Measurements from ENCODE around the gene DOCK11.
"Not testable (repeated sequence)": the region's sequence is repeated elsewhere in the genome, so short reads cannot be mapped to it uniquely, and the experiment has no call there.

The DOCK11 gene

DNA sequence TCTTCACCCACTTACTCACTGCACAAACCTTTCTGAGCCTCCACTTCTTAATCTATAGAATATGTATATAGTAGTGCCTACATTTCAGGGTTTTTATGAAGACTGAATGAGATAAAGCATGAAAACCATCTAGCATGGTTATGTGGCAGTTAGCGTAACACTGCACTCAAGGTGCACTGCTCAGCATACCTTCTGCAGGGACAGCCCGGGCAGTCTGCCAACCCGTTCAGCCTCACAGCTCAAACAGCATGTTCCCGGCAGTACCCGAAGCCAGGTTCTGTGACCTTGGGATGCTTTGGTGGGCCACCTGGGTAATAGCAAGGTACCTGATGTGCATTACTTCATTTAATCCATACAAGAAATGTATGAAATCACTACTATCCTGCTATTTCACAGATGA is 81.4 kb downstream of the DOCK11 start:
- DNase-seq = no peak

DNA sequence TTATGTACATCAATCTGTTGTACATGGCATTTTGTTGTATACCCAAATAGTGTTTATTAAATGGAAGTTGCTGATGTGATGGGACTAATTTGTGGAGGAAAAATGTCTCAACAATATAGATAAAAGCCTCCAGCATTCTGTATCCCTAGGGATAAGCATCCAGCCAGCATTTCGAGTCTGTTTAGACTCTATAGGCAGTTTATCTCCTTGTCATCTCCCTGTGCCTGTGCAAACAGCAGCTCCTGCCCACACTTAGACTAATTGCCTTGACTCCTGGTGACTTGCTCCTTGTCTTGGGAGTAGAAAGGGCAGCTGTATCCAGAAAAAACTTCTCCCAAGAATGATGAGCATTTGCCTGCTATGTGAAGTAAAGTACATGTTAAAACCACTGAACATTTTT is 83.8 kb downstream of the DOCK11 start:
- DNase-seq = no peak

DNA sequence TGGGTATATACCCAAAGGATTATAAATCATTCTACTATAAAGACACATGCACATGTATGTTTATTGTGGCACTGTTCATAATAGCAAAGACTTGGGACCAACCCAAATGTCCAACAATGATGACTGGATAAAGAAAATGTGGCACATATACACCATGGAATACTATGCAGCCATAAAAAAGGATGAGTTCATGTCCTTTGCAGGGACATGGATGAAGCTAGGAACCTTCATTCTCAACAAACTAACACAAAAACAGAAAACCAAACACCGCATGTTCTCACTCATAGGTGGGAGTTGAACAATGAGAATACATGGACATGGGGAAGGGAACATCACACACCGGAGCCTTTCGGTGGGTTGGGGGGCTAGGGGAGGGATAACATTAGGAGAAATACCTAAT is 87.3 kb downstream of the DOCK11 start:
- not testable (repeated sequence) for DNase-seq

DNA sequence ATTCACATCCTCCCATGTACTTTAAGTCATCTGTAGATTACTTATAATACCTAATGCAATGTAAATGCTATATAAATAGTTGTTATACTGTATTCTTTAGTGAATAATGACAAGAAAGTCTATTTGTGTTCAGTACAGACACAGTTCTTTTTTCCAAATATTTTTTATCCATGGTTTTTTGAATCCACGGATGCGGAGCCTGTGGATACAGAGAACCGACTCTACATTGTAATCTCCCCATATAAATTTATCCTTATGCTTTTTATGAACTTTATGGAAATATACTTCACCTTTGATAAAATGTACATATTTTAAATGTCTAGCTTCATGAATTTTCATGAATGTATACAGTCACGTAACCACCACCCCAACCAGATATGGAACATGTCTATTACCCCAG is 88.2 kb downstream of the DOCK11 start:
- DNase-seq = no peak

DNA sequence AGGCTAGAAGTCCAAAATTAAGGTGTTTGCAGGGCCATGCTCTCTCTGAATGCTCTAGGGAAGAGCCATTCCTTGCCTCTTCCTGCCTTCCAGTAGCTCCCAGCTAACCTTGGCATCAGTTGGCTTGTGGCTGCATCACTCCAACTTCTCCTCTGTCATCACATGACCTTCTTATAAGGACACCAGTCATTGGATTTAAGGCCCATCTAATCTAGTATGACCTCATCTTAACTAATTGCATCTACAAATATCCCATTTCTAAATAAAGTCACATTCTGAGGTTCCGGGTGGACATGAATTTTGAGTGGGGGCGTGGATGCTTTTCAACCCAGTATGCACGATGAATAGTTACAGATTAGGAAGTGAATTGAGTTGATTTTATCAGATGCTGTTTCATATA is 89.7 kb downstream of the DOCK11 start:
- DNase-seq = no peak

DNA sequence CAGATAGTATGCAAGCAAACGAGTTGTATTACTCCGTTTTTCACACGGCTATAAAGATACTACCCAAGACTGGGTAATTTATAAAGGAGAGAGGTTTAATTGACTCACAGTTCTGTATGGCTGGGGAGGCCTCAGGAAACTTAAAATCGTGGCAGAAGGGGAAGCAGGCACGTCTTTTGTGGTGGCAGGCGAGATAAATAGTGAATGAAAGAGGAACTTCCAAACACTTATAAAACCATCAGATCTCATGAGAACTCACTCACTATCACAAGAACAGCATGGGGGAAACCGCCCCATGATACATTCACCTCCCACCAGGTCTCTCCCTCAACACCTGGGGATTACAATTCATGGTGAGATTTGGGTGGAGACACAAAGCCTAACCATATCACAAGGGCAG is 90.6 kb downstream of the DOCK11 start:
- not testable (repeated sequence) for DNase-seq

DNA sequence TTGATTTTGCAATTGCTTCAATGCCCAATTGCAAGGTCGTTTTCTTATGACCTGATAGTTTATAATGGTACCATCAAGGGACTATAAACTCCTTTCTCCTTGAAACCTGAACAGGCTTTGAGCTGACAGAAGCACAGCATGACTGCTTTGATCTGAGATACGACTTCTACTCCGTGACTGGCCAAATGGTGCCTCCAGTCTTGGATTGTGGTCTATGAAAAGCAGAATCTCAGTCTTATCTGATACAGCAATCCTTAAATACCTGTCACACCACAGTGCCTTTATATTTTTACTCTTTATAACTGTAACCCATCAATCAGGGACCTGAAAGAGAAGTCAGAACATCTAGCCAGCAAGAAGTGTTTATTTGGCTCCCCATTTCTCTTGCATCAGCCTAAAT is 93.1 kb downstream of the DOCK11 start:
- no peak for DNase-seq

DNA sequence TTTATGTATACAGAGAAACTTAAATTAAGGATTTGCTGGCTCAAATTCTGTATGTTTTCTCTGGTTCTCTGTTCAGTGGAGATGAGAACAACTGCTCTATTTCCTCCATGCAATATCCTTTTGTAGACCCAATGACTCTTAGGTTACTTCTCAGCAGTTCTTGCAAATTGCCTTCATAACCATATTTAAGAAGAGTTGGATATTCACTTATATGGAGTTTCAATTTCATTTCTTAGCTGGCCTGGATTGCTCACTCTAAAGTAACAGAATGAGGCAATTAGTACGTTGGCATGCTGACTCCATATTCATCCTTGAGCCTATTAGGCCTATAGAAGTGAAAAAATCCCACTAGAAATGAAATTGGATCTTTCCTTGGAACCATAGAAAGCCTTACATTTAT is 93.6 kb downstream of the DOCK11 start:
- no peak for DNase-seq

DNA sequence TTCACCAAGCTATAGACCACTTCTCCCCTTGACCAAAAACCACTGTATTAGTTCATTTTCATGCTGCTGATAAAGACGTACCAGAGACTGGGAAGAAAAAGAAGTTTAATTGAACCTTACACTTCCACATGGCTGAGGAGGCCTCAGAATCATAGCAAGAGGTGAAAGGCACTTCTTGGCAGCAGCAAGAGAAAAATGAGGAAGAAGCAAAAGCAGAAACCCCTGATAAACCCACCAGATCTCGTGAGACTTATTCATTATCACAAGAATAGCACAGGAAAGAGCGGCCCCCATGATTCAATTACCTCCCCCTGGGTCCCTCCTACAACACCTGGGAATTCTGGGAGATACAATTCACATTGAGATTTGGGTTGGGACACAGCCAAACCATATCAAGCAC is 97.8 kb downstream of the DOCK11 start:
- no peak for DNase-seq

DNA sequence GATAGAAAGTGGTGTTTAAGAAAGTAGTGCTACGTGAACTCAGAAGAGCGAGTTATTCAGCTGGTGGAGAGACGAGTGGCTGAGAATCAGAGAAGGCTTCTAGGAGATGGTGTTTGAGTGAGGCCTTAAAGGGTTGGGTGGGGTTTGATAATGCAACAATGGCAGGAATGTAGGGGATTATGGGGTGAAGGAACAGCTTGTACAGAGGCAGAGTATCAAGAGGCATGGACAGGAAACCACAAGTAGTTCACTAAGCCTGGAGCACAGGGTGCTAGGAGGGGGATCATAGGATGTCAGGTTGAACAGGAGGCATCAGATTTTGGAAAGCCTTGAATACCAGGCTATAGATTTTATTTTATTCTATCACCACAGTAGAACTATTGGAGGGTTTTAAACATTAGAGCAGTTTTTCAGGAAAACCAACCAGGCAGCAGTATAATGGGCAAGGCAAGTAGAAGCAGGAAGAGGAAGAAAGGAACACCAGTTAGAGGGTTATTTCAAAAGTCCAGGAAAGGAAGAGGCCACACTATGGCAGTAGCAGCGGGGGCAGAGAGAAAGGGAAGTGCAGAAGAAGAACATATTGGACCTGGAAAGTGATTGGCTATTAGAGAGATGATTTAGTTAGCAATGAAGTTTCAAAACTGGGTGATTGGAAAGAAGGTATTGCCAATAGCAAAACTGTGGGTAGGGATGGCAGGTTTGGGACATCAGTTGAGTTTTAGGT is 99.2 kb downstream of the DOCK11 start:
- no peak for DNase-seq

DNA sequence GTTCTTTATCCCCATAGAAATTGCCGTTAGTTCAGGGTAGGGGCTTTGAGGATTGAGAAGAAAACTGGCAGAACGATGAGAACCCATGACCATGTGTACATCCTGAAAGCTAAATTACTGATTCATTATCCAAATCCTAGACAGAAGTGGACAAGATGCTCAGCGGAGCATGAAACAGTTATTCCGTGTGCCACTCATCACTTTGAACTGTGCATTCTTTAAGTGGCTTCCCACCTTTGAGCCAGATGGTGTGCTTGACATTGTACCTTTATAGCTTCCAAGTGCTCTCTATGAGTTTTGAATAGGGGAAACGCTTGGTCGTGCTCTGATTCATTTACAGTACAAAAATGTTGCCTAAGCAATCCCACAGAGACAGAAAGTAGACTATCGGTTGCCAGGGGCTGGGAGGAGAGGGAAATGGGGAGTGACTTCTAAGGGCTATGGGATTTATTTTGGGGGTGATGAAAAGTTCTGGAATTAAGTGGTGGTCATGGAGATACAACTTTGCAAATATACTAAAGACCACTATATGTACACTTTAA is 100.0 kb downstream of the DOCK11 start:
- no peak for DNase-seq

DNA sequence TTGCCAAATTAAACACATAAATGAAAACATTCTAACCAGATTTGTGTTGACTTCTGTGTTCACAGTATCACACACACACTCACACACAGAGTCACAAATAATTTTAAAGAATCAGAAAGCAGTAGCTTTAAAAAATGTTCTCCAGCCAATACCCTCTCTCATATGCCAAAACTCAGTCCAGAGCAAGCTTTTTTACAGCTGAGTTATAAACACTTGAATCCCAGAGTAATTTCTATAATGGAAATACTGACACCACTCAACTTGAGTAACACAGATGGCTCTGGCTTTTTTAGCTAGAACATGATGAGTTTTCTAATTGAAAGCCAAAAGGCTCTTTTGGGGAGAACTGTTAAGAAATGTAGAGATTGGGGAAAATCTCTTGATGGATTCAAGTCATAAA is 100.8 kb downstream of the DOCK11 start:
- no peak for DNase-seq

DNA sequence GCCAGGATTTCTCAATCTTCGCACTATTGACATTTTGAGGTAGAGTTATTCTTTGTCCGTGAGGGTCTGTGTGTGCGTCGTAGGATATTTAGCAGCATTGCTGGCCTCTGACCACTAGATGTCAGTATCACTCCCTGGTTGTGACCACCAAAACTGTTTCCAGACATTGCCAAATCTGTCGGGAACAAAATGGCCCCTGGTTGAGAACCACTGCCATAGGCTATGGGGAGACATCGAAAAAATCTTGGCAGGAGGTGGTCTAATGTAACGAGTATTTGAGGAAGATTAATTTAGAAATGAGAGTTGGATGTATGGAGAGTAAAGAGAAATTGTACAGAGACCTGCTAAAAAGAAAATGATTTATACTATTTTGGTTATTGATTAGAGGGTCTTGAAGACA is 108.4 kb downstream of the DOCK11 start:
- peak; percentile 50 for DNase-seq

DNA sequence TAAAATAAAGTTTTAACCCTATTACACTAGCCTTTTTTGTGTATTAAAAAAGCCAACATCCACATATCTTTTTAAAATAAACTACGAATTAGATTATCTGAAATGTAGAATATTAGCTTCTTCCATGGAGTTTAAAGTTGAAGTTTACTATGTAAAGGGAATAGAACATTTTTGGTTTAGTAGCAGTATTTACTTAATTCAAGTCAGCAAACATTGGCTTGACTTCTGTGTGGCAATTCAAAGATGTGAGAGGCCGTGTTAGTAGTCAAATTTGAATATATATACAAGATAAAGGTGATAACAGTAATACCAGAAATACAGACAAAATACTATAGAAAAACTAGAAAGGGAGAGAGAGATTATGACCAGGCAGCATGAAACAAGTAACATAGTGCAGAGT is 116.7 kb downstream of the DOCK11 start:
- no peak for DNase-seq

DNA sequence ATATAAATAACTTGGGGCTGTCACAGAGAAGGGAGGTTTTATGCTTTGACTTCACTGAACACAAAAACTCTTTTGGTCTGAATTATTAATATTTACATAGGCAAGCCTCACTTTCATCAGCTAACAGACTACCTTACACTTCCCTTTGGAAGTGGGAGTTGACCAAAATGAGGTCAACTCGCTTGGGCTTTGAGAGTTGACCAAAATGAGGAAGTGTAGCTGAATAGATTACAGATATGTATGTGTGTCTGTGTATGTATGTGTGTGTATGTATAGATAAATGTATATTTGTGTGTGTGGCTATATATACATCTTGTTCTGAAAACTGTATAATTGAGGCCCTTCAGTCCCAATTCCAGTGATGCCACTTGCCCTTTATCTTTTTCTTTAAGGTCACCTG is 118.5 kb downstream of the DOCK11 start:
- DNase-seq = no peak

DNA sequence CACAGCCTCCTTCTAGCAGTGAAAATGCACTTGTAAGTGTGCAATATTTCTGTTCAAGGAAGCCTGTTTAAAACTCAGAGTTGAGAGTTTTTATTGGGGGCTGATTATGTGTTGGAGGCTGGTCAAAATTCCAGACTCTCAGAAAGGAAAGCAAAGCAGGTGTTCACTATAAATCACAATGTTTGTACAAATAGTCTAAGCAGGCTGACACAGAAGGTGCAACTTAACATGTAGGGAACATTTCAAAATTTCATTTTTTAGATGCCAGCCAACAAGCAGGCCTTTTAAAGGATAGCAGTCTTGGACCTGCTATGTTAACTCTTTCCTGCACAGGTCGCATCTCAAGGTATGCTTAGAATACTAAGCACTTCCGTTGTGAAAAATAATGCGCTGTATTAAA is 119.5 kb downstream of the DOCK11 start:
- no peak for DNase-seq

DNA sequence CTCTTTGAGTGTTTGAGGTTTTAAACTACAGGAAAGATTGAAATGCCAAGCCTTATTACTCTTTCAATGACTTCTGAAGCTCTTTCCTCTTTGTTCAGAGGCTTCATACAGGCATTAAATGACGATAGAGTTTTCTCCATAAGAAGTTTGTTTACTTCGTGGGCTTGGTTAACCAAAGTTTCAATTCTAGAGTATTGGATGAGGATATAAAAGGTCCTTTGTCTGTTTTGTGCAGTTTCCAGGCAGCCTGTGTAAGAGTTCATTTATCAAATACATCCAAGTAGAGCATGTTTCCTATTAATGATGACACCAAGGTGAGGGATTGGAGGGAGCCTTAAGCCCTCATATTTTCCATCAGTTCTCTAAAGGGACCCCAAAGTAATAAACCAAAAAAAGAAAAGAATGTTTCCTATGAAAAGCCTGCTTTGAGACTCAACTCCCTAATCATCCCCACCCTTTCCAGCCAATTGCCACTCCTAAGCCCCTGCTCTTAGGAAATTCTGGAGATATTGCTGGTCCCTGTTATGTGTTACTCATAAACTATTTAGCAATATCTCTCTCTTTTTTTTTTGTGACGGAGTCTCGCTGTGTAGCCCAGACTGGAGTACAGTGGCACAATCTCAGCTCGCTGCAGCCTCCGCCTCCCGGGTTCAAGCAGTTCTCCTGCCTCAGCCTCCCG is 125.6 kb downstream of the DOCK11 start:
- DNase-seq = no peak

DNA sequence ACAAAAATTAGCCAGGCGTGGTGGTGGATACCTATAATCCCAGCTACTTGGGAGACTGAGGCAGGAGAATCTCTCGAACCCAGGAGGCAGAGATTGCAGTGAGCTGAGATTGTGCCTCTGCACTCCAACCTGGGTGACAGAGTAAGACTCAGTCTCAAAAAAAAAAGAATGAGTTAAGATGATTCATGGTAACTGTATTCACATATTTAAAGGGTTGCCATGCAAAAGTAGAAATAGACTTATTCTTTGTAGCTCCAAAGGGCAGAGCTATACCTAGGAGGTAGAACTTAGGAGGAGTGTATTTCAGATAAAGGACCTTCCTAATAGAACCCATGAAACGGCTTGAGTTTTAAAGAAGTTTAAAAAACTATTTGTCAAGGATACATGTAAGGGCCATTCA is 127.4 kb downstream of the DOCK11 start:
- DNase-seq = no peak

DNA sequence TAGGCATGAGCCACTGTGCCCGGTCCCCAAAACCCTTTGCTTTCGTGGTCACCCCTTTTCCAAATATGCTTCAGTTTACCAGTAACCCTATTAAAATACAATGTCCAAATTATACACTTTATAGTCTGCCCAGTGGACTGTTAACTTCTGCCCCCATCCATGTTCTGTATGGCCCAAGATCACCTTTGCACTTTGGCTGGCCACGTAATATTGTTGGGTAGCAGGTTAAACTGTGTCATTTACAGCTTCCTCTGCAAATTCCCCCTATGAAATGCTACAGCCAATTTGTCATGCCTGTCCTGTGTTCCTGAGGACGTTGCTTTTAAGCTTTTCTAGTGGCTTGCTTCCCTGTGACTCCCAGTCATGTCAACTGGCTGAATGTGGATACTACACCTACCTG is 130.7 kb downstream of the DOCK11 start:
- DNase-seq = no peak

DNA sequence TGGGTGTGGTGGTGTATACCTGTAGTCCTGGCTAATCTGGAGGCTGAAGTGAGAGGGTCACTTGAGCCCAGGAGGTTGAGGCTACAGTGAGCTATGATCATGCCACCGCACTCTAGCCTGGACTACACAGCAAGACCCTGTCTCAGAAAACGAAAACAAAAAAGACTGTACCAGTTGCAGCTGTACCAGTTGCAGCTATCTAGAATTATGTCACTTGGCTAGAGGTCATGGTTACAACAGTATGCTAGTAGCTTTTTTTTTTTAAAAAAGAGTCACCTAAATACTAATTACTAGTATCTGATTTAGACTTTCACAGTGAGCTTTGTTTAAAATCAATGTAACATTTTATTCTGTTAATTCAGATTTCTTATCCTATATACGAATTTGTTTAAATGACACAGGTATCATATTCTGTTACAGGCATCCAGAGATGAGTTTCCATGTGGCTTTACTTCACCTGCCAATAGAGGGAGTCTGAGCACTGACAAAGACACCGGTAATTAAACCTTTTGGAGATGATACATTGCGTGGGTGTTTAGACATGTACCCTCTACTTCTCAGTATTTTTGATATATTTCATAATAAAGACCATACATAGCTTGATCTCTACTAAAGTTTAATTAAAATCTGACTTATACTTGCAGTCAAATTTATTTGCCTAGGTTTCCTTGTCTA is 131.6 kb downstream of the DOCK11 start:
- no peak for DNase-seq

DNA sequence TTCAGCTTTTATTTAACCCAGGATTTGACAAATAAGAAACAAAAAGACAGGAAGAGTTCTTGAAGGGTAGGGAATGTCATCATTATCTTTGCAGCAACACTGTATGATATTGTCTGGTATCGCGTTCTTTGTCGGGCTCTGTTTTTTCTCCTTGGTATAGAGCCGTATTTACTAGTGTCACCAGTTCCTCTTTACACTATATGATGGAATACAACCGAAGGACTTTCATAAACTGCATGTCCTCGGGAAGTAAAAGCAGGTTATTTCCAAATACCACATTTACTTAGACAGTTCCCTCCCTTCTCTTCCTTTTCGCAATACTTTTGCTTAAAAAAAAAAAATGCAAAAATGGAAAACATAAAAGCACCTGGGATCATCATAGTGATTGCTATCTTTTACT is 135.2 kb downstream of the DOCK11 start:
- no peak for DNase-seq

DNA sequence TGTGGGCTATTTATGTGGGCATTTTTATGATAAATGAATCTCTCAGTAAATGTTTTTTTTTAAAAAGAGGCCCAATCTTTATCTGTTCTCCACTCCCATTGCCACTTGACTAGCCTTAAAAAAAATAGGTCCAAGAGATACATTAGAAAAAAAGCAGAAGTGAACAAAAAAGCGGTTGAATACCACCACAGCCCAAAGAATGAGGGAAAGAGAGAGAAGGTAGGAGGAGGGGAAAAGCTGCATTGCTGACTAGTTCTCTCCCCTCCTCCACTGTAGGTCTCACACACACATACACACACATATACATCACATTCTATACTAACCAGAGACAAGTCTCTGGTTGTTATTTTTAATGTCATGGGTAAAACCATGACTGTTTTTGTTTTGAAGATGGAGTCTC is 136.0 kb downstream of the DOCK11 start:
- no peak for DNase-seq

DNA sequence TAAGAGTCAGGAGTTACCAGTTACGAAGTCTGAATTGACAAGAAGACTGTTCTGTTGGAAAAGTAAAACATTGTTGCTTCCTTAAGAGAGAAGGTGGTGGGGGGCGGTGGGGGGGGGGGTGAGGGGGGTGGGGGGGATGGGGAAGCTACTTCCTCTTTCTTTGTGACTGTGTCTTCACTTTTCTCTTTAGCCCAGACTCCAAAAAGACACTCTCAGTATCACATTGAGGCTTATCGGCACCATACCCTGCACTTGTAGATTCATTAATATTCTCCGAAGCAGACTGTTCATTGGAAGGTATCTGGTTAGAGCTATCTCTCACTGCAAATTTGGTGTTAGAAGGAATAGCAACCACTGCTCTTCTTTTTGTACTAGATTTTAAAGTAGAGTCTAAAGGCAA is 137.2 kb downstream of the DOCK11 start:
- DNase-seq = no peak

DNA sequence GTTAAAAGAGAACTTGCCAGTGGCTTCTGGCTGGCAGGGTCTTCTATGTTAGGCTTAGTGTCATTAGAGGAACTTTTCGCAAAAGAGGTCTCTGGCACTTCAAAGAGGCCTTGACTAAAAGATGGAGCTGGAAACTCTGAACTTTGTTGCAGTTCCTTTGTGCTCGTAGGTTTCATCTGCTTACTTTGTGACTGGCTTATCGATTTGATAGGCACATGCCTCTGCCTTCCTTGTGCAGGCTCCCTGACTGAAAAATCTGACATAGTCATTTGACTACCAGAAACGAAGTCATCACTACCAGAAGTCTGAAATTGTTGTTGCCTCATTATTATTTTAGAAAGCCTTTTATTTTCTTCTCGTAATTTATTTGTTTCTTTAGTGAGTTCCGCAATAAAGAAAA is 137.9 kb downstream of the DOCK11 start:
- DNase-seq = no peak

Data from right forelimb (tissue), 1 donor.